Ecto neural progenitor cell (in vitro differentiated cells): ENCODE measurements around the gene TNFRSF12A.
"Not testable (repeated sequence)": the region's sequence is repeated elsewhere in the genome, so short reads cannot be mapped to it uniquely, and the experiment has no call there.

Experiments
- DNase-seq: peaks from one replicate; pipeline ENCODE4 v3.0.0-alpha.2; 2018; ENCODE audit warnings: low spot score

The TNFRSF12A gene

DNA sequence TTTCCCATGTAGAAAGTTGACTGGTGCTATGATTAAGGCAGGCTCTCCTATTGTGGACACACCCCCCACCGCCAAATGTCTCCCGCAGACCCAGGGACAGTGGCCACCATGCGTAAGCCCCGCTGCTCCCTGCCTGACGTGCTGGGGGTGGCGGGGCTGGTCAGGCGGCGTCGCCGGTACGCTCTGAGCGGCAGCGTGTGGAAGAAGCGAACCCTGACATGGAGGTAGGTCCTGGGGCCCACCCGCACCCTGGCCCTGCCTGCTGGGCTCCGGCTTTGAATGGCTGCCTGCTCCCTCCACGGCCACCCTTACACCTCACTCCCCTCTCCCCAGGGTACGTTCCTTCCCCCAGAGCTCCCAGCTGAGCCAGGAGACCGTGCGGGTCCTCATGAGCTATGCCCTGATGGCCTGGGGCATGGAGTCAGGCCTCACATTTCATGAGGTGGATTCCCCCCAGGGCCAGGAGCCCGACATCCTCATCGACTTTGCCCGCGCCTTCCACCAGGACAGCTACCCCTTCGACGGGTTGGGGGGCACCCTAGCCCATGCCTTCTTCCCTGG lies 29.8 kb downstream of the TNFRSF12A start:
- DNase-seq: no peak

DNA sequence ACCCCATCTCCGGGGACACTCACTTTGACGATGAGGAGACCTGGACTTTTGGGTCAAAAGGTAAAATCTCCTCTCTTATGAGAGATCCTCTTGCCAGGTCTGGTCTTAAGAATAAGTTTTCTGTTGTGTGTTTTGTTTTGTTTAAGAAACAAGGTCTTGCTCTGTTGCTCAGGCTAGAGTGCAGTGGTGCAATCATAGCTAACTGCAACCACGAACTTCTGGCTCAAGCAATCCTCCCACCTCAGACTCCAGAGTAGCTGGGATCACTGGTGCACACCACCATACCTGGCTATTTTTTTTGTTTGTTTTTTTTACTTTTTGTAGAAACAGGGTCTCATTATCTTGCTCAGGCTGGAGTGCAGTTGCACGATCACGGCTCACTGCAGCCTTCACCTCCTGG lies 30.3 kb downstream of the TNFRSF12A start:
- no peak for DNase-seq

DNA sequence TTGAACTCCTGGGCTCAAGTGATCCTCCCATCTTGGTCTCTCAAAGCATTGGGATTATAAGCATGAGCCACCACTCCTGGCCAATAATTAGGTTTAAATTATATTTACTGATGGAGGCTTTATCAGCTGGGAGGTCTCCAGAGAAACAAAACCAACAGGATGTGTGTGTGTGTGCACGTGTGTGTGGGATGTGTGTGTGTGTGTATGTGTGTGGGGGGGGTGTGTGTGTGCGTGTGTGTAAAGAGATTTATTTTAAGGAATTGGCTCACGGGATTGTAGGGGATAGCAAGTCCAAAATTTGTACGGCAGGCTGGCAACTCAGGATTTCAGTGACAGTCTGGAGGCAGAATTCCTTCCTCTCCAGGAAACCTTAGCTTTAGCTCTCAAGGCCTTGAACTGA lies 30.8 kb downstream of the TNFRSF12A start:
- no peak for DNase-seq

DNA sequence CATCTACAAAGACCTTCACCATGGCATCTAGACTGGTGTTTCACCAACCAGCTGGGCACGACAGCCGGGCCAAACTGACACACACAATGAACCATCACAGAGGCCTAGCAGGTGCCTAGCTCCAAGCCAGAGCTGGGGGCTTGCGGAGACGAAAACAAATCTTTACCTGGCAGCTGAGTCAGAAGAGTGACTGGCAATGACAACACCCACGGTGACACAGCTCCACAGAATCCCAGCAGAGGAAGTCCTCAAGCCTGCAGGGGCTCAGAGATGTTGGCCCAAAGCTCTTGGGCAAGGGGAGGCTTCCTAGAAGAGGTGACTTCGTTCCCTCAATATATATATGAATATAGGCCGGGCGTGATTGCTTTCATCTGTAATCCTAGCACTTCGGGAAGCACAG lies 31.3 kb downstream of the TNFRSF12A start:
- DNase-seq: no peak

DNA sequence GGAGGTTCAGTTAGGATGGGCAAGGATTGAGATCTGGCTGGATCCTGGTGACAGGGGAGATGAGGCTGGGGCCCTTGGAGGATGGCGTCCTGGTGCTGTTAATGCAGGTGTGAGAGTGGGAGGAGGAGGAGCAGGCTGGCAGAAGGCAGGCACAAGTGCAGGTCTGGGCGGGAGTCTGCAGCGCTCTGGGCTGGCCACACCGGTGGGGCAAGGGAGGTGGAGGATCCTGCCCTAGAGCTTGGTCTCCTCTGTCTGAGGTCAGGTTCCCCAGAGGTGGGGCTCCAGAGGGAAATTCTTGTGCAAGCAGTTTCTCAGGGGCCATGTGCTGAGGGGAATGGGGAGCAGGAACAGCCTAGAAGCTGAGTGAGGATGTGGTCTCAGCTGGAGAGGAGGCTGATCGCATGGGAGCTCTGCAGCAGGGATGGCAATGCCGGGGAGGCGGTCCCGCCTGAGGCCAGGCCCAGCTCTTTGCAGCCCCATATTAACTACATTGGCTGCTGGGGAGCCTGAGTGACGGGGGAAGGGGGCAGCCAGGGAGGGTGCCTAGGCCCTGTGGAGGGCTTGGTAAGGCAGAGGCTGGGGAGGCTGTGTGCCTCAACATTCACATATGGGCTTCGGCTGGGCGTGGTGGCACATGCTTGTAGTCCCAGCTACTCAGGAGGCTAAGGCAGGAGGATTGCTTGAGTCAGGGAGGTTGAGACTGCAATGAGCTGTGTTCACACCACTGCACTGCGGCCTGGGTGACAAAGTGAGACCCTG lies 32.6 kb downstream of the TNFRSF12A start:
- not testable (repeated sequence) for DNase-seq

- not testable (repeated sequence) for DNase-seq
Observed at GRCh38 chr16:3053330-3053710, 33.2 kb downstream of the TNFRSF12A start.

GRCh38 chr16:3054965-3055733 lies 35.0 kb downstream of the TNFRSF12A start:
- DNase-seq: no peak

DNA sequence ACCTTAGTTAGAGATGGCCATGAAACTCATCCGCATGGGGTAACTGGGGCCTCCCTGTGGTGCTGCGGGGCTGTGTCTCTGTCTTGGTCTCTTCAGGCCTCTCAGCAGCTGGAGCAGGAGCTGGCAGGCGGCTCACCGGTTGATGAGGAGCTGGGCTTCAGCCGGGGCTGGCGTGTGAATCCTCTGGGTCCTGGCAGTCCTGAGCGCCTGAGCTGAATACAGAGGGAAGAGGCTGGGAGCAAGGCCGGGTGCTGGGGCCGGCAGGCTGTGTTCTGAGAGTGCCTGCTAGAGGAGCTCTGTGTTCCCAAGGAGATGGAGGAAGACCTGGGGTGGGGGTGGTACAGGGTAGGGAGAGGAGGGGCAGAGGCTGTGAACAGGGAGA lies 35.6 kb downstream of the TNFRSF12A start:
- not testable (repeated sequence) for DNase-seq

DNA sequence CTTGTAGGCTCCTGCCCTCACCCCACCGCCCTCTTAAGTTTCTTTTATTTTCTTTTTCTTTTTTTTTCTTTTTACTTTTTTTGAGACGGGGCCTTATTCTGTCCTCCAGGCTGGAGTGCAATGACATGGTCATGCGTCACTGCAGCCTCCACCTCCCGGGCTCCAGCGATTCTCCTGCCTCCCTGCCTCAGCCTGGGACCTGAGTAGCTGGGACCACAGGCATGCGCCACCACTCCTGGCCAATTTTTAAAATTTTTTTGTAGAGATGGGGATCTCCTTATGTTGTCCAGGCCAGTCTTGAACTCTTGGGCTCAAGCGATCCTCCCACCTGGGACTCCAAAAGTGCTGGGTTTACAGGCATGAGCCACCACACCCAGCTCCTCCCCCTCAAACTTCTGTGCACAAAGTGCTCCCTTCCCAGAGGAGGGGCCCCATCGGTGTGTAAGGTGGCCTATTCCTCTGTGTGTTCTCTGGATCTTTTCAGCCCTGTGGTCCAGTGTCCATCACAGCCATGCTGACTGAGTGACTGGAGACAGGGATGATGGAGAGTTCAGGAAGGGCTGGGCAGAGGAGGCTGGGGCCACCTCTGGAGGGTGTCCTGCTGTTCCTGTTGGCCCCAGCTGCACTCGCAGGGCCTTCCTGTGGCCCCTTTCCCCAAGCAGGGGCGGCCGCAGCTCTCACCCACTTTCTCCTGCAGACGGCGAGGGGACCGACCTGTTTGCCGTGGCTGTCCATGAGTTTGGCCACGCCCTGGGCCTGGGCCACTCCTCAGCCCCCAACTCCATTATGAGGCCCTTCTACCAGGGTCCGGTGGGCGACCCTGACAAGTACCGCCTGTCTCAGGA lies 36.4 kb downstream of the TNFRSF12A start:
- no peak for DNase-seq

DNA sequence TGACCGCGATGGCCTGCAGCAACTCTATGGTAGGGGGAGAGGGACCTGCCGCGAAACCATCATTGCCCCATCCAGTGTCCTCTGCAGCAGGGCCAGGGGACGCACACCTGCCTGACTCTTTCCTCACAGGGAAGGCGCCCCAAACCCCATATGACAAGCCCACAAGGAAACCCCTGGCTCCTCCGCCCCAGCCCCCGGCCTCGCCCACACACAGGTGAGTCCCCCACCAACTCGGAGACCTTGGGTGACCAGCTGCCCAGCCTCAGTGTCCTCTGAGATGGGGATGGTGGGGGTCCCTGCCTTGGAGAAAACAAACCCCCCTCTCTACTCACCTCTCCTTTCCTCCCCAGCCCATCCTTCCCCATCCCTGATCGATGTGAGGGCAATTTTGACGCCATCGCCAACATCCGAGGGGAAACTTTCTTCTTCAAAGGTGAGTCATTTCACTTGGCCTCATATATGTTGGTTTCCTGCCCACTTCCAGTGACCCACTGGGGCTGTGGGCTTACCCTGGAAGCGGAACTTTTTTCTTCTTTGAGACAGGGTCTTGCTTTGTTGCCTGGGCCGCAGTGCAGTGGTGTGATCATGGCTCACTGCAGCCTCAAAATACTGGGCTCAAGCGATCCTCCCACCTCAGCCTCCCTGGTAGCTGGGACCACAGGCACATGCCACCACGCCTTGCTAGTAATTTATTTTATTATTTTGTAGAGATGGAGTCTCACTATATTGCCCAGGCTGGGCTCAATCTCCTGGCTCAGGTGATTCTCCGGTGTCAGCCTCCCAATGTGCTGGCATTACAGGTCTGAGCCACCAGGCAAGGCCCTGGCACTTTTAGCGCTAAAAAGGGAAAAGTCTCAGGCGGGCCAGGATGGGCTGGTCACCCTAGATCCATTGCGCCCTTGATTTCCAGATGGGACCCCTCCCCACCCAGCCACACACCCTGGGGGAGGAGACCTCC lies 37.3 kb downstream of the TNFRSF12A start:
- DNase-seq: no peak

DNA sequence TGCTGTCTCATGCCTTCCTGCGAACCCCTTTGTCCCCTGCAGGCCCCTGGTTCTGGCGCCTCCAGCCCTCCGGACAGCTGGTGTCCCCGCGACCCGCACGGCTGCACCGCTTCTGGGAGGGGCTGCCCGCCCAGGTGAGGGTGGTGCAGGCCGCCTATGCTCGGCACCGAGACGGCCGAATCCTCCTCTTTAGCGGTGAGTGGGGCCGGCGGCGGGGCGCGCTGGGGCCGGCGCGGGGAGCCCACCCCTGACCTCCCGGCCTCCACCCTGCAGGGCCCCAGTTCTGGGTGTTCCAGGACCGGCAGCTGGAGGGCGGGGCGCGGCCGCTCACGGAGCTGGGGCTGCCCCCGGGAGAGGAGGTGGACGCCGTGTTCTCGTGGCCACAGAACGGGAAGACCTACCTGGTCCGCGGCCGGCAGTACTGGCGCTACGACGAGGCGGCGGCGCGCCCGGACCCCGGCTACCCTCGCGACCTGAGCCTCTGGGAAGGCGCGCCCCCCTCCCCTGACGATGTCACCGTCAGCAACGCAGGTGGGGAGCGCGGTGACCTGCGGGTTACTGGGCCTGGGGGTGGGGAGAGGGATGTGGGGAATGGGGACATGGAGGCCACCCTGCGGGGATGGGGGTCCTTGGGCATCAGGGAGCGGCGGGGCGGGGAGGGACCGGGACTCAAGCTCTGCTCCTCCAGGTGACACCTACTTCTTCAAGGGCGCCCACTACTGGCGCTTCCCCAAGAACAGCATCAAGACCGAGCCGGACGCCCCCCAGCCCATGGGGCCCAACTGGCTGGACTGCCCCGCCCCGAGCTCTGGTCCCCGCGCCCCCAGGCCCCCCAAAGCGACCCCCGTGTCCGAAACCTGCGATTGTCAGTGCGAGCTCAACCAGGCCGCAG lies 38.2 kb downstream of the TNFRSF12A start:
- DNase-seq: no peak

- peak; percentile 96 for DNase-seq
Observed at GRCh38 chr16:3059041-3059722, 39.0 kb downstream of the TNFRSF12A start.

- no peak for DNase-seq
Observed at GRCh38 chr16:3059723-3060242, 39.6 kb downstream of the TNFRSF12A start.

DNA sequence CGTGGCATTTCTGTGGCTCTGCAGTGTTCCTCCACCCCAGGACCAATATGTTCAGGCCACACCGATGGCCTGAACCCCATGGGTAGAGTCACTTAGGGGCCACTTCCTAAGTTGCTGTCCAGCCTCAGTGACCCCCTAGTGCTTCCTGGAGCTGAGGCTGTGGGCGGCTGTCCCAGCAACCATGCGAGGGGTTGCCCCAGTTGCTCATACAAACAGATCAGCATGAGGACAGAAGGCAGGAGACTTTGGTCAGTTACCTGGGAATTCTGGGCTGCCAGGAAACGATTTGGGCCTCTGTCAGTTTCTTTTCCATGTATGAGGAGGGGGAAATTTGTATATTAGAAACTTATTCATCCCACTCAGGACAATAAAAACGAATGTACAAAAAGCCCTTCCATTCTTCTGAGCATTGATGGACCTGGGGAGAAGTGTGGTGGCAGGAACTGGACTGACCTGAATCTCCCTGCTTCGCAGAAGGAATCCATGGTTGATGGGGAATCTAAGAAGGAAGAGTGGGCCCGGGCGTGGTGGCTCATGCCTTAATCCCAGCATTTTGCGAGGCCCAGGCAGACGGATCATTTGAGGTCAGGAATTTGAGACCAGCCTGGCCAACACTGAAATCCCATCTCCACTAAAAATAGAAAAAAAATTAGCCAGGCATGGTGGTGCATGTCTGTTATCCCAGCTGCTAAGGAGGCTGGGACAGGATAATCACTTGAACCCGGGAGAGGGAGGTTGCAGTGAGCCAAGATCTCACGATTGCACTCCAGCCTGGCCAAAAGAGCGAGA lies 40.4 kb downstream of the TNFRSF12A start:
- no peak for DNase-seq

DNA sequence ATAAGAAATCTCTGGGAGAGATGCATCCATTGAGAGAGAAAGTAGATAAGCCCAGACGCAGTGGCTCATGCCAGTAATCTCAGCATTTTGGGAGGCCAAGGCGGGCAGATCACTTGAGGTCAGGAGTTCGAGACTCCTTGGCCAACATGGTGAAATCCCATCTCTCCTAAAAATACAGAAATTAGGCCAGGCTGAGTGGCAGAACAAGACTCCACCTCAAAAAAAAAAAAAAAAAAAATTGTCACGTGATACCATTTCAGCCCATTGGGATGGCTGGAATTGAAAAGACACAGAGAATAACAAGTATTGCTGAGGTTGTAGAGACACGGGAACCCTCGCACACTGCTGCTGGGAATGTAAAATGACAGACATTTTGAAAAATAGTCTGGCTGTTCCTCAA lies 42.4 kb downstream of the TNFRSF12A start:
- no peak for DNase-seq

GRCh38 chr16:3063625-3064386 lies 43.6 kb downstream of the TNFRSF12A start:
- DNase-seq: no peak

DNA sequence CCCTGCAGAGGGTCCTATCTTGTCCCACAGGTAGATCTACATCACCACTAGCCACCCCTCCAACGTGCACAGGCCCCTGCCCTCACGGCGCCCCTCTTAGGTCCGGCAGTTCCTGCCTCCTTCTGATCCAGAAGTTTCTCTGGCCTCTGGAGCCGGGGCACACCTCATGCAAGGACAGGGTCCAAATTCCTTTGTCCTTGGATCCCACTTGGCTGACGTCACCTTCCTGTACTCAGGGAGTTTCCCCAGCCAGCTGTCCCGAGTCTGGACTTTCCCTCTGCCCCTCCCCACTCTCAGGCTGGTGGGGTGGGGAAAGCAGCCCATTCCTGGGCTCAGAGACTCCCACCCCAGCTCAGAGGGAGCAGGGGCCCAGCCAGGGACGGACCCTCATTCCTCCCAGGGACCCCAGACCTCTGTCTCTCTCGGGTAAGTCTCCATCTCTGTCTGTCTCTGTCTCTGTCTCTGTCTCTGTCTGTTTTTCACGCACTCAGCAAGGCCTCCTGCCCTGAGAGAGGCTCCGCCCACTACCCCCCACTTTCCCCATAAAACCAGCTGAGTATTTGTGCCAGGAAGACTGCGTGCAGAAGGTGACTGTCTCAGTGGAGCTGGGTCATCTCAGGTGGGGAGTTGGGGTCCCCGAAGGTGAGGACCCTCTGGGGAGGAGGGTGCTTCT lies 45.0 kb downstream of the TNFRSF12A start, which contains the start of gene IL32:
IL32 (plus strand) TSS at position 572 of the 673 bp plus-strand sequence. CDS start 172 bp downstream, outside the sequence.
- DNase-seq: no peak
